Measurements from ENCODE around the gene TAF11L6.
"Not testable (repeated sequence)": the region's sequence is repeated elsewhere in the genome, so short reads cannot be mapped to it uniquely, and the experiment has no call there.

The TAF11L6 gene

DNA sequence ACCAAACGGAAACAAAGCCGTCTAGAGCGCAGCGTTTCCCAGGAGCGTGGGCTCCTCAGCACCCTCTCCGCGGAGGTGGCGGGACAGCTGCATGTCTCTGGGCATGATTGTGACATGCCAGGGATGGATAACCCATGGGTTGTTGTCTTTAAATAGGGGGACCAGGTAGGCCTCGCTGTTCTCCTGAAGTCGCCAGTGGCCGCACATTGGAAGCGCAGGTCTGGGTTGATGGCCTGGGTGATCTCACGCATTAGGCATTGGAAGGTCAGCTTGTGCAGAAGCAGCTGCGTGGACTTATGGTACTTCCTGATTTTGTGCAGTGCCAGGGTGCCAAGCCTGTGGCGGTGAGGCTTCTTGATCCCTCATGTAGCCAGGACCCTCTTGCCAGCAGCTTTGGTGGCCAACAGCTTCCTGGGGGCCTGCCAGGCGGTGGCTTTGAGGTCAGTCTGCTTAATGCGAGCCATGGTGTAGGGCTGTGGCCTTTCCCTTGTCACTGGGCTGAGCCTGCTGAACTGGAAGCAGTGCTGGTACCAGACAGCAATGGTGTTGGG, 16.6 kb upstream of the TAF11L6 start:
- TF ChIP-seq, protein P1, sequence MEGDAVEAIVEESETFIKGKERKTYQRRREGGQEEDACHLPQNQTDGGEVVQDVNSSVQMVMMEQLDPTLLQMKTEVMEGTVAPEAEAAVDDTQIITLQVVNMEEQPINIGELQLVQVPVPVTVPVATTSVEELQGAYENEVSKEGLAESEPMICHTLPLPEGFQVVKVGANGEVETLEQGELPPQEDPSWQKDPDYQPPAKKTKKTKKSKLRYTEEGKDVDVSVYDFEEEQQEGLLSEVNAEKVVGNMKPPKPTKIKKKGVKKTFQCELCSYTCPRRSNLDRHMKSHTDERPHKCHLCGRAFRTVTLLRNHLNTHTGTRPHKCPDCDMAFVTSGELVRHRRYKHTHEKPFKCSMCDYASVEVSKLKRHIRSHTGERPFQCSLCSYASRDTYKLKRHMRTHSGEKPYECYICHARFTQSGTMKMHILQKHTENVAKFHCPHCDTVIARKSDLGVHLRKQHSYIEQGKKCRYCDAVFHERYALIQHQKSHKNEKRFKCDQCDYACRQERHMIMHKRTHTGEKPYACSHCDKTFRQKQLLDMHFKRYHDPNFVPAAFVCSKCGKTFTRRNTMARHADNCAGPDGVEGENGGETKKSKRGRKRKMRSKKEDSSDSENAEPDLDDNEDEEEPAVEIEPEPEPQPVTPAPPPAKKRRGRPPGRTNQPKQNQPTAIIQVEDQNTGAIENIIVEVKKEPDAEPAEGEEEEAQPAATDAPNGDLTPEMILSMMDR (IDR thresholded peaks at IDR 0.05; ENCODE audit: low read depth, low read length, missing control alignments): no peak

DNA sequence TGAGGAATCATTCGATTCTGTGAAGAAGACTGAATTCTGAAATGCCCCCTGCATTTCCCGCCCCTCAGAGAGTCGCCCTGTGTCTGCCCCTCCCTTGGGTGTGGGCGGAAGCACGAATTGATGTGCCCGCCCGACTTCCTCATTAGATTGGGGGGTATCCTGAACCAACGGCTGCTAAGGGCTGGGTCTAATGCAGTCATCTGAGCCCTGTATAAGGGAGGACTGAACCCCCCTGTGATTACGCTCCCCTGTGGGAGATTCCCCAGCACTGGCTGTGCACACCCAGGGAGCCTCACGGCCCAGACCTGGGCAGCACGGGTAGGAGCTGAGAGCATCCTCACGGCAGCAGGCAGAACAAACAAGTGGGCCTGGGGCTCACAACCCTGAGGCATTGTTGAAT, 10.9 kb upstream of the TAF11L6 start:
- not testable (repeated sequence) for H3K4me3 ChIP-seq (replicated peaks; ENCODE audit: low read depth, low read length); DNase-seq (ENCODE audit: extremely low read depth, low read depth)

More for the DNA sequence above, 16.6 kb upstream of the TAF11L6 start:
- no peak for DNase-seq (ENCODE audit: extremely low read depth, low read depth)
- H3K4me3 ChIP-seq (replicated peaks; ENCODE audit: low read depth, low read length): no peak overlapping the region

DNA sequence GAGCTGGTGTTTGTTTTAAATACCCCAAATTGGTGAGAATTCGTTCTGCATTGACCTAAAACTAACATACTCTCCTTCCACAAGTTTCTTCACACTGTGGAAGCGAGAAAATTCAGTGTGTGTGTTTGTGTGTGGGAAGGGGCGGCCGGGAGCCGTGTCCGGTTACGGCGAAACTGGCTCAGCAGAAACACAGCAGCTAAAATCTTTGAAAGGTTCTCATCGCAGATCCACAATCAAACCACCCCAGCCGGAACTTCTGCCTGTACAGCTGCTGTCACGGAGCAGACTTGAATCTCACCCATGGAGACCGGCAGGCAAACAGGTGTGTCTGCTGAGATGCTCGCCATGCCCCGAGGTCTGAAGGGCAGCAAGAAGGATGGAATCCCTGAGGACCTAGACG, 10.4 kb upstream of the TAF11L6 start, which contains the start of gene TAF11L3:
Gene TAF11L3 (plus strand): TSS at position 301 of the 400 bp plus-strand sequence.
- H3K4me3 ChIP-seq (replicated peaks; ENCODE audit: low read depth, low read length); DNase-seq (ENCODE audit: extremely low read depth, low read depth): not testable (repeated sequence)

DNA sequence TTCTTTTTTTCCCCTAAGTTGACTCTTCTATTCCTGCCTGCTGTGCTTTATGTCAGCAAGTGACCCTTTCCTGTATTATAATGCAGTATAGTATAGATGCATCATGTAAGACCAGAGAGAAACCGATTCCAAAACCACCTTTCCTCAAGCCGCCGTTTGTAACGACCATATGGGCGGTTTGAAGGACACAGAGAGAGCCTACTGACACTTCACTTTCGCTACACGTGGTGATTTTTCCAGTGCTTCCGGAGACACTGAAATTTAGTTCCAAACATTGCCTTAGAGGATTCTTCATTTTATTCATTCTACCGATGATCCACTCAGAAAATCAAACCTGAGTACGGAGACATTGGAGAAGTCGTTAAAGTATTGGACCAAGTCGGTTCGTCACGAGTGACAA, 9.0 kb upstream of the TAF11L6 start:
- H3K4me3 ChIP-seq (replicated peaks; ENCODE audit: low read depth, low read length); DNase-seq (ENCODE audit: extremely low read depth, low read depth): not testable (repeated sequence)

DNA sequence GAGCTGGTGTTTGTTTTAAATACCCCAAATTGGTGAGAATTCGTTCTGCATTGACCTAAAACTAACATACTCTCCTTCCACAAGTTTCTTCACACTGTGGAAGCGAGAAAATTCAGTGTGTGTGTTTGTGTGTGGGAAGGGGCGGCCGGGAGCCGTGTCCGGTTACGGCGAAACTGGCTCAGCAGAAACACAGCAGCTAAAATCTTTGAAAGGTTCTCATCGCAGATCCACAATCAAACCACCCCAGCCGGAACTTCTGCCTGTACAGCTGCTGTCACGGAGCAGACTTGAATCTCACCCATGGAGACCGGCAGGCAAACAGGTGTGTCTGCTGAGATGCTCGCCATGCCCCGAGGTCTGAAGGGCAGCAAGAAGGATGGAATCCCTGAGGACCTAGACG, 7.0 kb upstream of the TAF11L6 start, which contains the start of gene TAF11L4:
Gene TAF11L4 (plus strand): TSS at position 301 of the 400 bp plus-strand sequence.
- not testable (repeated sequence) for DNase-seq (ENCODE audit: extremely low read depth, low read depth); H3K4me3 ChIP-seq (replicated peaks; ENCODE audit: low read depth, low read length)

DNA sequence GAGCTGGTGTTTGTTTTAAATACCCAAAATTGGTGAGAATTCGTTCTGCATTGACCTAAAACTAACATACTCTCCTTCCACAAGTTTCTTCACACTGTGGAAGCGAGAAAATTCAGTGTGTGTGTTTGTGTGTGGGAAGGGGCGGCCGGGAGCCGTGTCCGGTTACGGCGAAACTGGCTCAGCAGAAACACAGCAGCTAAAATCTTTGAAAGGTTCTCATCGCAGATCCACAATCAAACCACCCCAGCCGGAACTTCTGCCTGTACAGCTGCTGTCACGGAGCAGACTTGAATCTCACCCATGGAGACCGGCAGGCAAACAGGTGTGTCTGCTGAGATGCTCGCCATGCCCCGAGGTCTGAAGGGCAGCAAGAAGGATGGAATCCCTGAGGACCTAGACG, 3.5 kb upstream of the TAF11L6 start, which contains the start of gene TAF11L5:
Gene TAF11L5 (plus strand): TSS at position 301 of the 400 bp plus-strand sequence.
- not testable (repeated sequence) for H3K4me3 ChIP-seq (replicated peaks; ENCODE audit: low read depth, low read length)

DNA sequence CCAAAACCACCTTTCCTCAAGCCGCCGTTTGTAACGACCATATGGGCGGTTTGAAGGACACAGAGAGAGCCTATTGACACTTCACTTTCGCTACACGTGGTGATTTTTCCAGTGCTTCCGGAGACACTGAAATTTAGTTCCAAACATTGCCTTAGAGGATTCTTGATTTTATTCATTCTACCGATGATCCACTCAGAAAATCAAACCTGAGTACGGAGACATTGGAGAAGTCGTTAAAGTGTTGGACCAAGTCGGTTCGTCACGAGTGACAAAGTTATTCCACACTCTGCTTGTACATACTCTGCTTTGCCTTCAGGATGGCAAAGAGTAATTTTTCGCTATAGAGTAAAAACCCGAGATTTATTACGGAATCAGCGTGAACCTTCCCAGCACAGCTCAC, 2.0 kb upstream of the TAF11L6 start:
- not testable (repeated sequence) for DNase-seq (ENCODE audit: extremely low read depth, low read depth)

More for the DNA sequence above, 3.5 kb upstream of the TAF11L6 start, which contains the start of gene TAF11L5:
- not testable (repeated sequence) for DNase-seq (ENCODE audit: extremely low read depth, low read depth)

More for the DNA sequence above, 2.0 kb upstream of the TAF11L6 start:
- H3K4me3 ChIP-seq (replicated peaks; ENCODE audit: low read depth, low read length): not testable (repeated sequence)

All from HFF-Myc (cell line).